GM20431 (cell line): ENCODE data around the gene BICRA.

Source experiments
- in situ Hi-C: fragments of 300-500 bp; cut with MseI, MboI; formaldehyde crosslinking; loops from one replicate; pipeline ENCODE4 v1.15.0; 2020; ENCODE audit warnings: low sequenced_read_pairs; ENCODE audit not compliant: unreplicated experiment

Gene BICRA

DNA sequence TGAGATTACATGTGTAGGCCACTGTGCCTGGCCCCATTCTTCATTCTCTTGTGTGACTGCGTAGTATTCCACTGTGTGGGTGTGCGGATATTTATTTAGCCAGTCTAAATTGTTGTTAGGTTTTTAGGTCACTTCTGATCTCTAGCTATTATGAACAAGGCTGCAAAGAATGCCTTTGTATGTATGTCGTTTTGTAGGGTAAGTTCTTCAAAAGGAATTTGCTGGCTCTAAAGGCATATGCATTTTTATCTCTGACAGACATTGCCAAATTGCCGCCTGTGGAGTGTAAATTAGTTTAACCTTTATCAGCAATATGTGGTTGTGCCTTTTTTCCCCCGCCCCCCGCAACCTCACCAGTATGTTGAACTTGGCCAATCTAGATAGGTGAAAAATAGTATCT lies 74.0 kb downstream of the BICRA start:
- in situ Hi-C loops = no loop called here

DNA sequence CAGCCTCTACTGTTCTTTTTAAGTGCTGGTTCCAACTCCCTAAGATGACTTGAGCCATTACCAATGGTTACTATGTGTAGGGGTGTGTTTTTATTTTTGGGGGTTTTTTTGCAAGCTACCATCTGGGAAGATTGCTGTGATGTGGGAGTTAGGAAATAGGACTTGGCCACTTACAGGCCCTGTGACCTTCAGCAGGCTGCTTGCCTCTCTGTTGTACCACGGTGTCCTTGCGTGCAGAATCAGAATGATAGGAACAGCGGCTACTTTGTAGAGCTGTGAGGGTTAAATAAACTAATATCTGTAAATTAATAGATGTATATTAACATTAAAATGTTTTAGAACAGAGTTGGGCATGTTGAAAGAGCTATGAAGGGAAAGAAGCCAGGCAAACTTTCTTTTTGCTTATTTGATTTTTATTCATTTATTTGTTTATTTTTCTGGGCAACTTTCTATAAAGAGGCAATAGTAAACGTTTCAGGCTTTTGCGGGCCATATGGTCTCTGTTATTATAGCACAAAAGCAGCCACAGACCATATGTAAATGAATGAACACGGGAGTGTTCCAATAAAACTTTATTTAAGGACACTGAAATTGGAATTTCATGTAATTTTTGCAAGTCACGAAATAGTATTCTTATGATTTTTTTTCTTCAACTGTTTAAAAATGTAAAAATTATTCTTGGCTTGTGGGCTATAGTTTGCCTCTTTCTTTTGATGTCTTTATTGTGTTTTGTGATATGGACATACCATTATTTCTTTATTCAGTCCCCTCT lies 77.9 kb downstream of the BICRA start:
- in situ Hi-C loops = no loop called here

DNA sequence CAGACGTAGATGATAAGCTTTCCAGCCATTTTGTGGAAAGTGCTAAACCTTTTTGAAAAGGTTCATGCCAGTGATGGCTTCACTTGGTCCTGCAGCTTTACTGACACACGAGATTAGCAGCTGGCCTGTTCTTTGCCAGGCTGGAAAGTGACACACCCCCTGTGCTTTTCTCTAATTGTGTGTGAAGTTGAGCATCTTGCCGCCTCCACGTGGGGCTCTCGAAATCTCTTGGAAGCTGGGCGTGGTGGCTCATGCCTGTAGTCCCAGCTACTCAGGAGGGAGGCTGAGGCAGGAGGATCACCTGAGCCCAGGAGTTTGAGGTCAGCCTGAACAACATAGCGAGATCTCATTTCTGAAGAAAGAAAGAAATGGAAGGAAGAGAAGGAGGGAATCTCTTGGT lies 79.0 kb downstream of the BICRA start:
- in situ Hi-C loops = no loop called here

DNA sequence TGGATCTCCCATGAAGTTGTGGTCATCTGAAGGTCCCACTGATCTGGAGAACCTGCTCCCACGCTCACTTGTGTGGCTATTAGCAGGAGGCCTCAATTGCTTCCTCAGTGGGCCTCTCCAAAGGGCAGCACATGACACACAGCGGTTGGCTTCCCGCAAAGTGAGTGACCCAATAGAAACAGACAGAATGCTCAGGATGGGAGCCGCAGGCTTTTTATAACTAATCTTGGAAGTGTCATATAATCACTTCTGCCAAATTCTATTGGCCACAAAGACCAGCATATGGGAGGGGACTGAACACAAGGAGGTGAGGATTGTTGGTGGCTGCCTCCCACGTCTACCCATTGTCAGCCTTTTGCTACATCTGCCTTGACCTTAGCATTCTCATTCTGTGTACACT lies 82.2 kb downstream of the BICRA start:
- in situ Hi-C loops = no loop called here

DNA sequence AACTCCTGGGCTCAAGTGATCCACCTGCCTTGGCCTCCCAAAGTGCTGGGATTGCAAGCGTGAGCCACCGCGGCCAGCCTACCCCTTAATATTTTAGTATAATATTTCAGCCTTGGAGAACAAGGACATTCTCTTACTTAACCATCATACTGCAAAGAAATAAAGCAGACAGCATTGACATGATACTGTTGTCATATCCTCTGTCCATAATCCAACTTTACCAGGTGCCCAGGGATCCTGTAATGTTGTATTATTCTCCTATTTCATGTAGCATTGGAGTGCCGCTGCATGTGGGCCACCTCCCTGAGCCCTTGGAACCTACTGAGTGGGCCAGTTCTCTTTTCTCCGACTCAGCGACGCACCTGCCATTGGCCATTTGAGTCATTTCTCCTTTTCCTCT lies 82.8 kb downstream of the BICRA start:
- in situ Hi-C loops = no loop called here

DNA sequence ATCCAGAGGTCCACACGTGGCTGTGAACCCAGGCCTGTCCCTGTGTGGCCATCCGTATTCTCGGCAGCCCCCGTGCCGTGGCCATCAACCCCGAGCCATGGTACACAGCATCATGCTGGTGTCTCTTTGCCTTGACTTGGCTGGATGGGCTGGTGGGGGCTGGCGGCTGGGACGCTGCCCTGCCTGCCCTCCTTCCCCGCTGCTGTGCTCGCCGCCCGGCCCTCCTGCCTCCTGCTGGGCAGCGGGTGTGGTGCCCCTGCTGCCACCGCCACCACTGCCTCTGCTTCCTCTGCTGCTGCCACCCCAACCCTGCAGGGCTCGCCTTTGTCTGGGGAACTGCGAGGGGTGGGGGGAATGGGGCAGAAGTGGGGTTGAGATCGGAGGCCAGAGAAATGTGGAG lies 84.6 kb downstream of the BICRA start:
- in situ Hi-C loops = no loop called here

DNA sequence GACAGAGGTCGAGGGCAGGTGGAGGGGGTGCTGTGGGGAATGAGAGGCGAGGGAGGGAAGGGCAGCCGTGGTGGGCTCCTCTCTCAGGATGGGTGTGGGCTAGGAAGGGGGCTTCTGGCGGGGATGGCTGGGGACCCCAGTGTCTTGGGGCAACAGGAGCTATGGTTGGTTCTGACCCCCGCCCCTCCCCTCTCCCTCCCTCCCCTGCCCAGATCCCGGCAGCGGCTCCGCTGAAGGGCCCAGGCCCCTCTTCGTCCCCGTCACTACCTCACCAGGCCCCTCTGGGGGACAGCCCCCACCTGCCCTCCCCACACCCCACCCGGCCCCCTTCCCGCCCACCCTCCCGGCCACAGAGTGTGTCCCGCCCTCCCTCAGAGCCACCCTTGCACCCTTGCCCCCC lies 85.0 kb downstream of the BICRA start:
- in situ Hi-C loops = no loop called here

DNA sequence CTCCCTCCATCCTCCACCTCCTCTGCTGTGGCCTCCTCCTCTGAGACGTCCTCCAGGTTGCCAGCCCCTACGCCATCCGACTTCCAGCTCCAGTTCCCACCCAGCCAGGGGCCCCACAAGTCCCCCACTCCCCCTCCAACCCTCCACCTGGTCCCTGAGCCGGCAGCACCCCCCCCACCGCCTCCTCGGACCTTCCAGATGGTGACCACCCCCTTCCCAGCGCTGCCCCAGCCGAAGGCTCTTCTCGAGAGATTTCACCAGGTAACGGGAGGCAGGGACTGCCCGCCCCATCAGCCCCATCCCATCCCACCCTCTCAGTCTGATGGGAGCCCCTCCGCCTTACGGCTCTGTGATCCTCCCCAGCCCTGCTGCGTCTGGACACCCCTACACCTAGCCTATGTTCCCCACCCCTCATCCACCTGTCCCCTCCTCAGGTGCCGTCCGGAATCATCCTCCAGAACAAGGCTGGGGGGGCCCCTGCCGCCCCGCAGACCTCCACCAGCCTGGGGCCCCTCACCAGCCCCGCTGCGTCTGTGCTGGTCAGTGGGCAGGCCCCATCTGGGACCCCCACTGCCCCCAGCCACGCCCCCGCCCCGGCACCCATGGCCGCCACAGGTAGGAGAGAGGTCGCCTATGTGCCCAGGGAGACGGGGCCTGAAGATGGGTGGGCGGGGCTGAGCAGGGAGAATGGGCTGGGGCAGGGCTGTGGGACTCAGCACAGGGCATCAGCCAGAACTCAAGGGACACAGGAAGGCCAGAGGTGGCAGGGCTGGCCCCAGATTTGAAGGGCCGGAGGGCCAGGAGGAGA lies 85.7 kb downstream of the BICRA start:
- in situ Hi-C loops = no loop called here

DNA sequence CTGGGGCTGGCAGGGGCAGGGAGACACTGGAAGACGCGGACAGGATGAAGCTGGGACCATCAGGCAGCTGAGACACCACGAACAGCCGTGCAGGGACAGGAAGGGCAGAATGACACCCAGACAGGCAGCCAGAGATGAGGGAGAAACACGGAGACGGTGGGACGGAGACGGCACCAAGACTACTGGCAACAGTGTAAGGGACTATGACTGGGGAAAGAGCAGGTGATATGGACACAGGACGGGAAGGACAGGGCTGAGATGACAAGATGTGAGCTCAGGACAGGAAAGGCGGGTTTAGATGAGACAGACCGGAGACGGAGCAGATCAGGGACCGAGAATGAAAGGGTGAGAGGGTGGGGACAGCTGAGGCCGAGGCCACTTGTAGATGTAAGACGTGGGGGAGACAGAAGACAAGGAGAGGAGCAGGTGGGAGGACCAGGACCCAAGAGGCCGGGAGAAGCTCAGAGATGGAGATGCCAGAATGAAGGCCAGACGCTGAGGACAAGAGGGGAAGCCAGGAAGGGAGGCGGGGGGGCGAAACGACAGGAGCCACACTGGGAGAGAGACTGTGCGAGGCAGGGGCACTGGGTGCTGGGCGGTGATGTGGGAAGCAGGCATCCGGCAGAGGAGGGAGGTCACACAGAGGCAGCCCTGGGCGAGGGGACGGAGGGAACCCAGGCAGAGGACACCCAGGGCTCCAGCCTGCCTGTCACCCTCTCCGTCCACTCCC lies 86.8 kb downstream of the BICRA start:
- in situ Hi-C loops = no loop called here

DNA sequence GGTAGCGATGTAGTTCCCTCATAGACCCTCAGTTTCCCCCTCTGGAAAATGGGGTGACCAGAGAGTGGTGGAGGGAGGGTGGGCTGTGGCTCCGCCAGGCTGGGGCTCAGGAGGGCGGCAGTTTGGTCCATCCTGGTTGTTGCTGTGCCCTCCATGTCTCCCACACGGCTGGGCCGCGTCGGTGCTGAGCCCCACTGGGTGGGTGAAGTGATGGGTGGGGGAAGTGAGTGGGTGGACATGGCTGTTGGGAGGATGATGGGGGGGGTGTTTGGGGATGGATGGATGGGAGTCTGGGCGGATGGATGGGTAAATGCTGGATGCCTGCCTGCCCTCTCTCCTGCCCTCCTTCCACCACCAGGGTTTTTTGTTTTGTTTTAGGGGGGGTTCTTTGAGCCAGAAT lies 87.7 kb downstream of the BICRA start:
- in situ Hi-C loops = no loop called here

DNA sequence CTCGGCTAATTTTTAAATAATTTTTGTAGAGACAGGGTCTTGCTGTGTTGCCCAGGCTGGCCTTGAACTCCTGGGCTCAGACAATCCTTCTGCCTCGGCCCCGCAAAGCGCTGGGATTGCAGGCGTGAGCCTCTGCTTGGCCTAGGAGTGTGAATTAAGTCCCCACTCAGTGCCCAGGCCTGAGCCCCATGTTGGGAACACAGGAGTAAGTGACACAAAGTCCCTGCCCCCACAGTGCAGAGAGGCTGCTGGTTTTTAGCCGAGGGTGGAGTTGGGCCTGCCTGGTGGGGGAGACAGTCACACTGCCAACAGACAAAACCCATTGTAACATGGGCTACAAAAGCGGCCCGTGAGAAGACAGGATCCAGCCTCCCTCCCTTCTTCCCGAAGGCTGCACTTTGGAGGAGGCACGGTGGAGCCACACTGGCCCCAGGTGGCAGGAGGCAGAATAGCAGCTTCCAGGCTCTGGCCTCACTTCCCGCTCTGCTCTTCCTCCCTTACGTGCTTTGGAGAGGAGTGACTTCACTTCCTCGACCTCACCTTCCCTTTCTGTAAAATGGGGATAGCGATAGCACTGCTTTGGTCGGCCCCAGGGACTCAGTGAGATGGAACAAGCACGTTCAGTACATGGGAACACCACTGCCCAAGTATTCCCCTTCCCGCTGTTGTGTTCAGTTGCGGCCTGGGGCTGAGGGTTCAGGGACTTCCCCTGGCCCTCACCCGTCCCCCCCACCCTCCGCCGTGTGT lies 89.1 kb downstream of the BICRA start:
- in situ Hi-C loops = no loop called here

DNA sequence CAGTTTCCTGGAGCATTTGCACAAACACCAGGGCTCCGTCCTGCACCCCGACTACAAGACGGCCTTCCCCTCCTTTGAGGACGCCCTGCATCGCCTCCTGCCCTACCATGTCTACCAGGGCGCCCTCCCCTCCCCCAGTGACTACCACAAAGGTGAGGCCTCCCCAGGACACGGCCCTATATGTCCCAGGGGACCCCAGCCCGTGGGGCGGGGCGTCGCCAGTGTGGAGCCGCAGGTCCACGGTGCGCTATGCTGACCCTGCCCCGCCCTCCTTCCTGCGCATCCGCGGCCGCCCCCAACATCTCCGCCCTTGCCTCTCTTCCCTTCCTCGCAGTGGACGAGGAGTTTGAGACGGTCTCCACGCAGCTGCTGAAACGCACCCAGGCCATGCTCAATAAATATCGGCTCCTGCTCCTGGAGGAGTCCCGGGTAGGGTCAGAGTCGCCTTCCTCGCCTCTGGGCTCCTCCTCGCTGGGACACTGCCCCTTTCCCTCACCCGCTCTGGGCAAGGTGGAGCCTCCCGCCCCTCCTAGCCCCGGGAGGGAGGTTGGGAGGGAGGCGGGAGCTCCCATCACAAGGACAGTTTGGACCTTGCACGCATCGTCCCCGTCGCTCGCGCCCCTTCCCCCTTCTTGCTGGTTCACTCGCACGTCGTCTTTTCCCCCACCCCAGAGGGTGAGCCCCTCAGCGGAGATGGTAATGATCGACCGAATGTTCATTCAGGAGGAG lies 89.9 kb downstream of the BICRA start:
- in situ Hi-C loops = no loop called here

DNA sequence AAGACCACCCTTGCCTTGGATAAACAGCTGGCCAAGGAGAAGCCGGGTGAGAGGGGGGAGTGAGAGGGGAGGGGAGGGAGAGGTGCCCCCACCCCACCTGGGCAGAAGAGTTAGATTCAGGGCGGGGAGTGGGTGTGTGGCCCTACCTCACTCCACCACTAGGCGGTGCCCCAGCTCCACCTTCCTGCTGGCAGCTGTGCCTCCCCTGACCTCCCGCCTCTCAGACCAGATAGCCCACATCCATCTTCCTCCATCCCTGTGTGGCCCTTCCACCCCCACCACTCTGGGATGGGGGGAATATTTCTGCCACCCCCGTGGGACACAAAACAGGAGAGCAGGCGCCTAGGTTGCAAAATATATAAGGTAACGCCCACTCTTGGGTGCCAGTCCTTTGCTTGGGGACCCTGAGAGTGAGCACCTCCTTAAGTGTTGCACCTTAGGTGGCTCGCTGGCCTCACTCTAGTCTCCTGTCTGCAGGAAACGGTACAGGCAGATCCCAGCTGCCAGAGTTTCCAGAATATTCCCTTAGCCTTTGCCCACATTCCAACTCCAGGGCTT lies 90.5 kb downstream of the BICRA start:
- in situ Hi-C loops = no loop called here

DNA sequence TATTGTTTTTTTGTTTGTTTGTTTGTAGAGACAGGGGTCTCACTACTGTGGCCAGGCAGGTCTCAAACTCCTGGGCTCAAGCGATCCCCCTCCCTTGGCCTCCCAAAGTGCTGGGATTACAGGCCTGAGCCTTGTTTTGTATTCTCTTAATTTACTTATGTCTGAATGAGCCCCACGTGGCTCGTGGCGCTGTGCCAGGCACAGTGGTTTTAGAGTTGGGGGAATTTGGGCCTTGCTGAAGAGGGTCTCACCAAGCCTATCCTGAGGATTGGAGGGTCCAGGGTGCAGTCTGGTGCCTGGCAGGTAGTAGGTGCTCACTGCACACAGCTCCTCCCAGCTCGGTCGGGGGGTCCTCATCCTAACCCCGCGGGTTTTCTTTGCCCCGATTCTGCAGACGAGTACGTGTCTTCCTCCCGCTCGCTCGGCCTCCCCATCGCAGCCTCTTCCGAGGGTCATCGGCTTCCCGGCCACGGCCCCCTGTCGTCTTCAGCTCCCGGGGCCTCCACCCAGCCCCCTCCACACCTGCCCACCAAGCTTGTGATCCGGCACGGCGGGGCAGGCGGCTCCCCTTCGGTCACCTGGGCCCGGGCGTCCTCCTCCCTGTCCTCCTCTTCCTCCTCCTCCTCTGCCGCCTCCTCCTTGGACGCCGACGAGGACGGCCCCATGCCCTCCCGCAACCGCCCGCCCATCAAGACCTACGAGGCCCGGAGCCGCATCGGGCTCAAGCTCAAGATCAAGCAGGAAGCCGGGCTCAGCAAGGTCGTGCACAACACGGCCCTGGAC lies 92.2 kb downstream of the BICRA start:
- in situ Hi-C loops = loop anchor here (10.0 to 25.0 kb wide), 2 partner anchors 266 to 414 kb away; no protein-coding TSS in a partner anchor

DNA sequence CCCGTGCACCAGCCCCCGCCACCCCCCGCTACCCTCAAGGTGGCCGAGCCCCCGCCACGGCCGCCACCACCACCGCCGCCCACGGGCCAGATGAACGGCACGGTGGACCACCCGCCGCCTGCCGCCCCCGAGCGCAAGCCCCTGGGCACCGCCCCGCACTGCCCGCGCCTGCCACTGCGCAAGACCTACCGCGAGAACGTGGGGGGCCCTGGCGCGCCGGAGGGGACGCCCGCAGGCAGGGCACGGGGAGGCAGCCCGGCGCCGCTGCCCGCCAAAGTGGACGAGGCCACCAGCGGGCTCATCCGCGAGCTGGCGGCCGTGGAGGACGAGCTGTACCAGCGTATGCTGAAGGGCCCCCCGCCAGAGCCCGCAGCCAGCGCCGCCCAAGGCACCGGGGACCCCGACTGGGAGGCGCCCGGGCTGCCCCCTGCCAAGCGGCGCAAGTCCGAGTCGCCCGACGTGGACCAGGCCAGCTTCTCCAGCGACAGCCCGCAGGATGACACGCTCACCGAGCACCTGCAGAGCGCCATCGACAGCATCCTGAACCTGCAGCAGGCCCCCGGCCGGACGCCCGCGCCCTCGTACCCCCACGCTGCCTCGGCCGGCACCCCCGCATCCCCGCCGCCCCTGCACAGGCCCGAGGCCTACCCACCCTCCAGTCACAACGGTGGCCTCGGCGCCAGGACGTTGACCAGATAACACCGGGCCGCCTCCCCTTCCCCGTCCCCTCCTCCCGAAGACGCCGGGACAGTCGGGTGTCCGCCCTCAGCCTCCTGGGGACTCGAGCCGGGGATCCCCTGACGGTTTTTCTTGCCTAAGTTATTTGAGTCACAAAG lies 93.0 kb downstream of the BICRA start:
- in situ Hi-C loops = loop anchor here (10.0 to 25.0 kb wide), 2 partner anchors 267 to 415 kb away; no protein-coding TSS in a partner anchor

DNA sequence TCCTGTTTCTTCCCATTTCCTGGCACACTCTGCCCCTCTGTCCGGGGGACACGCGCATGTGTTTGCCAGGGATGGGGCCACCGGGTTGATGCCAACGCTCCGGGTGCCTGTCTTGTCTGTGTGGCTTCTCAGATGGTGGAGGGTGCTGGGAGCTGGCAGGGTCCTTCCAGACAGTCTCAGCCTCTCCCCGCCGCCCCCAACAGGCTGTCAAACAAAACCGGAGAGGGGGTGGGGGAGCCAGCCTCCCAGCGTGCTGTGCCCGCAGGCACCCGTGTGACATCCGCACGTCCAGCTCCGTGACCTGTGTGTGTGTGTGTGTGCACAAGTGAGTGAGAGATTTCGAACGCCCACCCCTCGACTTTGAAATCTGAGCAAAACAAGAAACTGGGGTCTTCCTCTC lies 93.7 kb downstream of the BICRA start:
- in situ Hi-C loops = loop anchor here (10.0 to 25.0 kb wide), 2 partner anchors 268 to 415 kb away; no protein-coding TSS in a partner anchor

DNA sequence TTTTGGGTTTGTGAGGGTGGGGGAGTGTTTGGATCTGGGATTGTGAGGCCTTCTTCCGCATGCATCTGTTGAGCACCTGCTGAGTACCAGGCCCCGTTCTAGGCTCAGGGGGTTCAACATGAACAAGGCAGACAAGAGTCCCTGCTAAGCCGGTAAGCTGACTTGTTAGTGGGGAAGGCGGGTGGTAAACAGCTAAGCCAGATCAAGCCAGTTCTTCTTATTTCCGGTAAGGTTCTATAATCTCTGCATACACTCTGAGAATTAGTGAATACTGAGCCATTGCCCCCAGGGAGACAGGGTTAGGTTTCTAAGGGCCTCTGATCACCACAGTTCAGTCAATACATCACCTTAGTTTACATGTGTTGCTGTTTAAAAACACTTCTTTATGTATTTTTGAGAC lies 94.4 kb downstream of the BICRA start:
- in situ Hi-C loops = loop anchor here (10.0 to 25.0 kb wide), 2 partner anchors 268 to 416 kb away; no protein-coding TSS in a partner anchor
